ENCODE measurements around the gene PLA2G4F.

Gene PLA2G4F

DNA sequence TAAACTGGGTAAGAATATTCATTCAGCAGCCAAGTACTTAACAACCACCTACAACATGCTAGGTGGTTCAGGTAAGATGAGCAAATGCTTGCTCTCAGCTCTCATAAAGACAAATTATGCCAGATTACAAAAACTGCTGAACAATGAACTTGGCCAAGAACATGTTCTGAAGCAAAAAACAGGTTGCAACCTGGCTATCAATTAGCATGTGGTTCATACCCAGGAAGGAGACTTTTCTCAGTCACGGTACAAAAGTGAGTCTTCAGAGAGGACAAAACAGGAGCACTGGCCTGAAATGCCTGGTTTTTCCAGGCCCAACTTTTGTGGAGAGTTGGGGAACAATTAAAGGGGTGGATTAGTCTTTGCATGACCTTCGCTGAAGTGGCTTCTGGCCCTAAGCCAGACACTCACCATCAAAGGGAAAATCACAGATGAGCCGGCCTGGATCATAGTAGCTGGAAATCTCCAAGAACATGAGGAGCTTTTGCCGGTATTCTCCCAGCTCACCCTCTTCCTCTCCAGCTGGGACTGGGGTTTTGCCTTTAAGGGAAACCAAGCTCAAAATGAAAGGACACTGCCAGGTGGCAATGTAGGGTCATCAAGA is 7.6 kb upstream of the PLA2G4F start:
- DNase-seq = no peak

DNA sequence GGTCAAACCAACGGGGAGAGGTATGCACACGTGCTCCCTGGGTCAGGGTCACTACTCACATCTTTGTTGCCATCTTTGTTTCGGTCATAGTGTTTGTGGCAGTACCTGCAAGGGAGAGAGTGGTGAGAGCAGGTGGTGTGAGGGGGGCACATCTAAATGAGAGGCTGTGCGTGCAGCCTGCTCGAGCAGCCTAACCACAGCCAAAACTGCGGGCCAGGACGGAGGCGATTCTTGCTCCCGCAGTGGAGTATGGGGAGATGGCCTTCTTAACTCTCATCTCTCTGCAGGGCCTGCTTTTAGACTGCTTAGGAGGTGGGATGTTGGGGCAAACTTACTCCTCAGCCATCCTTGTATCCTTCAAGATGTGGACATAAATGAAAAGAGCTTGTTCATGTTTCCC is 6.9 kb upstream of the PLA2G4F start:
- no peak for DNase-seq

- no peak for DNase-seq
Observed at GRCh38 chr15:42160136-42160535, 3.7 kb upstream of the PLA2G4F start.

GRCh38 chr15:42159381-42160015 is 3.1 kb upstream of the PLA2G4F start:
- DNase-seq = no peak

- DNase-seq = no peak
Observed at GRCh38 chr15:42158941-42159340, 2.5 kb upstream of the PLA2G4F start.

GRCh38 chr15:42157981-42158765 is 1.7 kb upstream of the PLA2G4F start:
- peak; percentile 45 for DNase-seq

- no peak for DNase-seq
Observed at GRCh38 chr15:42157381-42157780, 945 bp upstream of the PLA2G4F start.

- no peak for DNase-seq
Observed at GRCh38 chr15:42155546-42156242, 742 bp downstream of the PLA2G4F start.

- no peak for DNase-seq
Observed at GRCh38 chr15:42154956-42155355, 1.5 kb downstream of the PLA2G4F start.

DNA sequence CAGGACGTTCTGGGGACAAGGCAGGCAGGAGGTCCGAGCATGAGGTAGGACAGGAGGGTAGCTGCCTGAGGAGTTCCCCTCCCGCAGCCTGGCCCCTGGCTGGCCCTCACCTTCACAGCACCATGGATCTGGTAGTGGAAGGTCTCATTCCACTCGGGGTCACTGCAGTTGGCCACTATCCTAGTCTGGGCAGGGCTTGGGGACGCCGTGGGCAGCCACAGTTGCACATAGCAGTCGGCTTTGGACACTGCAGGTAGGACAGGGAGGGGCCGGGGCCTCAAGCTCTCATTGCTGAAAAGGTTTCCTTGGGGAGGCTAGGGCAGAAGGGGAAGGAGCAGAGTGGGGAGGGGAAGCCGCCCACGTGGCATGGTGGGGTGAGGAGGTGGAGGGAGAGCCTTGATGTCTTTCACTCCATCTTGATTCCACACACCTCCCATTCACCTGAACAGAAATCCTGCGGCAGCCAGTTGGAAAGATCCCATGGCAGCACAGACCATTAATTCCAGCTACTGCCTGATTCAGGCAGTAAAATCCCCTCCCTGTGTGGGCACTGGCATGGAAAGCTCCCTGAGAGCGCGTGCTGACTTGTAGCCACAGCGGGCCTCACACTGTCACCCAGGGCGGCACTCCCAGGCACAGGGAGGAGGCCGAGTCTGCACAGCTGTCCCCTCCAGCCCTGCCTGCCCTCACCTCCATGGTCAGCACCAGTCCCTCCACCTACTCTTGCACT is 2.1 kb downstream of the PLA2G4F start:
- DNase-seq = no peak

GRCh38 chr15:42153874-42154211 is 2.6 kb downstream of the PLA2G4F start:
- DNase-seq = no peak

DNA sequence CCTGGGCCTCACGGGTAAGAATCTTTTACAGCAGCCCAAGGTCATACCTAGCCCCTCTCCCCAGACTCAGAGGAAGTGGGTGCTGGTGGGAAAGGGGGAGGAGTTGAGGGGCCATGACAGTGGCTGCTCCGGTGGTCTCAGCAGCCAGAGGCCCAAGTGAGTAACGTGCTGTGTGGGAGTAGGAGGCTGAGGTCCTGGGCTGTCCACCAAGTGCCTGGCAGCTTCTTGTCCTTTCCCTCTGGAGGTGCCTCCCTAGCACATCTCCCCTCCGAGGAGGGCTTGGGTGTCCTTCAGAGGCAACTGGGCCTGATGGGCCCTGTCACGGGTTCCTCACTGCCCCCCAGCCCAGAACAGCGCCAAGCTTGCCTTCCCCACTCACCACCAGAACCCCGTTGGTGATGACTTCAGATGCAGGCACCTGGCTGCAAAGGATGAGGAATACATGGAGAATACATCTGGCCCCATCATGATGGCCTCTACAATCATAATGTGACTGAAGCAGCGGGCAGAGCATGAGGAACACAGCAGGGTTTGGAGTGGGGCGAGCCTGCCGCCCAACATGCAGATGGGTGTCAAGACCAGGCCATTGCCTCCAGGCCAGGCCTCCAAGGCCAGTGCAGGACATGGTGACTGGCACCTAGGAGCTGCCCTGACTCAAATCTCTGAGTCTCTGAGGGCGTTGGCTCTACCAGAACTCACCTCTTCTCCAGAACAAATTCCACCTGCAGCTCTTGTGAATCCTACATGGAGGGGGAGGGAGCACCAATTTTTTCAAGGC is 3.3 kb downstream of the PLA2G4F start:
- DNase-seq = no peak

DNA sequence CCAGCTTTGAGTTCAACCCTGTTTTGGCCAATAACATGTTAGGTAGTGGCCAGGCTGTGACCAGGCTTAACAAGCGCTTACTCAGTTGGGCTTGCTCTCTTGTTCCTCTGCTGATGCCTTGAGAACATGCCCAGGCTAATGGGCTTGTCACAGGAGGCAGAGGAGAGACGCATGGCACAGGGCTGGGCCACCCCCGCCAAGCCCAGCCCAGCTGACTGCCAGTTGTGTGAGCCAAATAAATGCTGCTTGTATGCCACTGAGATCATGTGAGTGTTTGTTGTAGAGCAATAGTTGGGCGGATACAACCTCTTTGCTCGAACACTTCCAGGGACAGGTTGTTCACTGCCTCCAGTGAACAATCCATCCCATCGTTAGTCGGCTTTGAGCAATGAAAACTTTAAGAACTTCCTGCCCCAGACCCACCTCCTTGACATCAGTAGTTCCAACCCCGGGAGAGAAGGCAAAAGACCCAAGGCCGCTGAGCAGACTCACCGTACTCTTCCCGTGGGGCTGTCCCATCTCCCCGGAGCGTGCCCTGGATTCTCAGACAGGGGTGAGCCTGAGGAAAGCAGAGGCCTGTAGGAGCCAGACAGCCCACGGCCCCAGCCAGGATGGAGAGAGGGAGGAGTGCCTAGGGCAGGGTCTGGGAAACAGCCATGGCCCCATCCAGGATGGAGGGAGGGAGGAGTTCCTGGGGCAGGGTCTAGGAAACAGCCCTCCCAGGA is 4.1 kb downstream of the PLA2G4F start:
- no peak for DNase-seq

DNA sequence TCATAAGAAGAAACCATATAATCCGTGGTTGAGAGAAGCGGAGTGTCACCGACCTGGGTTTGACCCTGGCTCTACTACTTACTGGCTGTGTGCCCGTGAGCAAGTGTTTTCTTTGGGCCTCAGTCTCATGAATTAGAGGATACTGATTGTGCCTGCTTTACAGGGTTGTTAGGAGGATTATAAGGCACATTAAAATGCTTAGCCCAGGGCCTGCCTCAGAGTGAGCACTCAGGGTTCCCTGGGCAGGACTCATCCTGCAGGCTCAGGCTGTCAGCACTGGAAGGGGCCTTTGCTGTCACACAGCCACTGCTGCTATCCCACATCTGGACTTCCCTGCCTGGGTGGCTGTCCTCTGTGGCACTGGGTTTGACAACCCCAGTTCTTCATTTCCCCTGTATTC is 4.7 kb downstream of the PLA2G4F start:
- DNase-seq = no peak

DNA sequence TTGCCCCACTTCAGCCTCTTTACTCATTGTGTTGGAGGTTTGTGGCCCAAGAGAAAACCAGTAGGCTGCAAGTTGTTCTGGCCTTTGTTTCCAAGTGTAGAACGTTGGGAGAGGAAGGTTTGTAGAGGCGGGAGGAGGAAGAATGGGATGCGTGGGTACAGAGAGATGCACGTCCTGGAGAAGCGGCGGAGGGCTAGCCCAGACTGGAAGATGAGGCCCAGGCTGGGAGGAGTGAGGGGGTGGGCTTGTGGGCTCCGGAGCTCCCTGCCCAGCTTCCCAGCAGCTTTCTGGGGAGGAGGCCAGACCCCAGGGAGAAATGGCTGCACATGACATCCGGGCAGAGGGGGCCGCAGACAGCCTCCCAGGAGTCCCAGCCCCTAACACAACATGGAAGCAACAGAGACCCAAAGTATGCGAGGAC is 5.3 kb downstream of the PLA2G4F start:
- no peak for DNase-seq

DNA sequence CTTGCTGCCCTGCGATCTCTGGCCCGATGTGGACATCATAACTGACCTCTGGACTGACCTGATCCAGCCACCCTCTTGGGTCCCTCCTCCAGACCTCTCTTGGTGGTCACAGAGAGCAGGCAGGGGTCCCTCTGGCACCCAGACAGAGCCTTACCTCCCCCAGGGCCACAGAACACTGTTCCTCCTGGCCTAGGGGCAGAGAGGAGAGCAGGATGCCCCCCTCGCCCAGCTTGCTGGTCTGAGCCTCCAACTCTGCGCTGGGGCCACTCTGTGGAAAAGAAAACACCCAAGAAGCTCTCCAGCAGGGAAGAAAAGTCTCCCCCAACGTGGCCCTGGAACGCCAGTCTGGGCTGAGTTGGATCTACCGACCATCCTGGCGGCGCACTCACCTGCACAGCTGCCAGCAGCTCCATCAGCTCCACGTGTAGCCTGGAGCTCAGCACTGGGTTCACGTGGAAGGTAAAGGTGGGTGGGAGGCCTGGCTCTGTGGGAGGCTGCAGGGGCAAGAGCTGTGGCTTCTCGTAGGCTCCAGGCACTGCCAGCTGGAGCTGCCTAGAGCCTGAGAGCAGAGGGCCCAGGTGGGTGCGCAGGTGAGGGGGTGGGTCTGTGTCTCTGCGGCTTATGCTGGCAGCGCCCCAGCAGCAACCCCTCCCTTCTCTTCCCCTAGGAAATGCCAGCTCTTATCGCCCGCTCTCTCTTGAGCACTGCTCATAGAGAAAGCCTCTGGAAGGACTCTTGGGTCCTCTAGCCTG is 6.0 kb downstream of the PLA2G4F start:
- no peak for DNase-seq

DNA sequence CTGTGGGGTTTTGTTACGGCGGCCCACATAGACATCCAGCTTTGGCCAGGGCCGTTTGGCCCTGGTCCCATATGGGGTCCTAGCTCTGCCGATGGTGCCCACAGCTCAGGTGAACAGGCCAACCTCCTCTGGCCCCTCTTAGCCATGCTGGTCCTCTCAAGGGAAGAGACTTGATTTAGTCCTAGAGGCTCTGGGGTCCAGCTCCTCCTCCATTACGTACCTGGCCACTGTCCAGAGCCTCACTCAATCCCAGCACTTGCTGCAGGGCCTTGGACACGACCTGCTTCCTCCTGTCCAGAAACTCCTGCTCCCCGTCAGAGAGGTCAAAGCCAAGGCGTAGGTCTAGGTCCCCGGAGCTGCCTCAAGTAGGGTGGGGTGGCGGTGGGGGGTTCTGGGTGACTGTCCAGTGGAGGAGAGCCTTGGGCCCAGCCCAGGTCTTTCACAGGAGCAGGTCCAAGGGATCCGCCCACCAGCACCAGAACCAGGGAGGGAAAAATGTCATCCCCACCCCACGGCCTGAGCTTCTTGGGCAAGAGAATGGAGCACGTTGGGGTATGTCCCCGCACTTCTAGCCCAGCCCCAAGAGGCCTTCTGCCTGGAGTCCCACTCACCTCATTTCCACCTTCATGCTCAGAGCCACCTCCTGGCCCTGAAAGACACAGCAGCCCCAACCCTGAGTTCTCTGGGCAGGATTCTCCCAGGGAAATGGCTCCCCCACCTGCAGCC is 6.8 kb downstream of the PLA2G4F start:
- no peak for DNase-seq

- DNase-seq = no peak
Observed at GRCh38 chr15:42148808-42149492, 7.5 kb downstream of the PLA2G4F start.

DNA sequence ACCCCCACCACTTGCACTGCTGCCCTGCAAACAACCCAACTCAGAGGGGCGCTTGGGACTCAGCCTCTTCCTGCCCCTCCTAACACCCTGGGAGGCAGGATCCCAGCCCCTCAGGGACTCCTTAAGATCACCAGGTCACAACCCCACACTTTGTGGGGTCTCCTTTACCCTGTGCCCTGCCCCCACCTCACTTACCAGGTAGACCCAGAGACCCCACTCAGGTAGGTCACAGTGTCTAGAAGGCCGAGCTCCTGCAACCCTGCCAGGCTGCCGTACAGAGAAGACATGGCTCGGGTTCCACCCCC is 9.1 kb downstream of the PLA2G4F start:
- DNase-seq = no peak
